Measurements from ENCODE around the gene TMEM181.

TMEM181 gene

GRCh38 chr6:158589366-158589765 is 29.5 kb downstream of the TMEM181 start:
- DNase-seq (ENCODE audit: insufficient read length, low spot score) = no peak
- FAIRE-seq = no peak
- no peak for TF ChIP-seq POLR2A (IDR thresholded peaks at IDR 0.05; ENCODE audit: low read depth, low read length)
- TF ChIP-seq SPI1 (IDR thresholded peaks at IDR 0.05; ENCODE audit: low read depth, low read length) = no peak
- TF ChIP-seq TAF1 (IDR thresholded peaks at IDR 0.05; ENCODE audit: low read depth, low read length) = no peak
- TF ChIP-seq POU2F2 (IDR thresholded peaks at IDR 0.05; ENCODE audit: low read depth, low read length) = no peak
- TF ChIP-seq PAX5 (IDR thresholded peaks at IDR 0.05; ENCODE audit: insufficient read depth, low read length, severe bottlenecking) = no peak
- no peak for TF ChIP-seq POLR2AphosphoS5 (IDR thresholded peaks at IDR 0.05; ENCODE audit: low read depth, low read length)

GRCh38 chr6:158591134-158591809 is 31.4 kb downstream of the TMEM181 start:
- no peak for FAIRE-seq
- no peak for DNase-seq (ENCODE audit: insufficient read length, low spot score)
- TF ChIP-seq SPI1 (IDR thresholded peaks at IDR 0.05; ENCODE audit: low read depth, low read length) (no peak), POU2F2 (IDR thresholded peaks at IDR 0.05; ENCODE audit: low read depth, low read length) (no peak), POLR2AphosphoS5 (IDR thresholded peaks at IDR 0.05; ENCODE audit: low read depth, low read length) (no peak), PAX5 (IDR thresholded peaks at IDR 0.05; ENCODE audit: insufficient read depth, low read length, severe bottlenecking) (no peak), TAF1 (IDR thresholded peaks at IDR 0.05; ENCODE audit: low read depth, low read length) (no peak), POLR2A (IDR thresholded peaks at IDR 0.05; ENCODE audit: low read depth, low read length) (no peak)

GRCh38 chr6:158591810-158592209 is 31.9 kb downstream of the TMEM181 start:
- no peak for TF ChIP-seq POLR2AphosphoS5 (IDR thresholded peaks at IDR 0.05; ENCODE audit: low read depth, low read length)
- TF ChIP-seq SPI1 (IDR thresholded peaks at IDR 0.05; ENCODE audit: low read depth, low read length) = no peak
- TF ChIP-seq POU2F2 (IDR thresholded peaks at IDR 0.05; ENCODE audit: low read depth, low read length) = no peak
- no peak for TF ChIP-seq PAX5 (IDR thresholded peaks at IDR 0.05; ENCODE audit: insufficient read depth, low read length, severe bottlenecking)
- TF ChIP-seq TAF1 (IDR thresholded peaks at IDR 0.05; ENCODE audit: low read depth, low read length) = no peak
- TF ChIP-seq POLR2A (IDR thresholded peaks at IDR 0.05; ENCODE audit: low read depth, low read length) = no peak
- DNase-seq (ENCODE audit: insufficient read length, low spot score) = no peak
- no peak for FAIRE-seq

DNA sequence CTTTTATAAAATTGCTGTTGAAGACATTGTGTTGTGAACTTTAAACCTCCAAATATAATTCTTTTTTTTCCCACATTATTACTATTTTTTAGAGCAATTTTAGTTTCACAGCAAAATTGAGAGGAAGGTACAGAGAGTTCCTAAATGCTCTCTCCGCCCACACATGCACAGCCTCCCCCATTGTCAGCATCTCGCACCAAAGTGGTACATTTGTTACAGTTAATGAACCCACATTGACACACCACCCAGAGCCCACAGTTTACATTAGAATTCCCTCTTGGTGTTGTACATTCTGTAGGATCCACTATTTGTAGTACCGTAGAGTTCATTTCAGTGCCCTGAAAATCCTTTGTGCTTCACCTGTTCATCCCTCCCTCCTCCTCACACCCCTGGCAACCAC is 33.8 kb downstream of the TMEM181 start:
- no peak for DNase-seq (ENCODE audit: insufficient read length, low spot score)
- TF ChIP-seq POLR2A (IDR thresholded peaks at IDR 0.05; ENCODE audit: low read depth, low read length) = no peak
- TF ChIP-seq PAX5 (IDR thresholded peaks at IDR 0.05; ENCODE audit: insufficient read depth, low read length, severe bottlenecking) = no peak
- no peak for TF ChIP-seq POLR2AphosphoS5 (IDR thresholded peaks at IDR 0.05; ENCODE audit: low read depth, low read length)
- no peak for TF ChIP-seq SPI1 (IDR thresholded peaks at IDR 0.05; ENCODE audit: low read depth, low read length)
- TF ChIP-seq POU2F2 (IDR thresholded peaks at IDR 0.05; ENCODE audit: low read depth, low read length) = no peak
- no peak for TF ChIP-seq TAF1 (IDR thresholded peaks at IDR 0.05; ENCODE audit: low read depth, low read length)
- no peak for FAIRE-seq

DNA sequence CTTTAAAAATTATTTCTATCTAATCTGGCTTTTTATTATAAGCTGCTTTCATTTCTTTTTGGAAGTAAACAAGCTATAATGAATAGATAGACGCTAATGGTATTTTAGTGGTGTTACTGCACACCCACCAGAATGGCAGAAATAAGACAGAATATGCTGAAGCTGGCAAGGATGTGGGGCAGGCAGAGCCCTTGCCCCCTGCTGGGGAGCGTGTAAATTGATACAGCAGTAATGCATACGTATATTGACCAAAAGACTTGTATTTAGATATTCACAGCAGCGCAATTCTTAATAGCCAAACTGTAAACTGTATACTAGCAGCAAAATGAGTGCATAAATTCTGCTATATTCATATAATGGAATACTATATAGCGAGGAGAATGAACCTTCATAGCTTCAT is 35.3 kb downstream of the TMEM181 start:
- FAIRE-seq = no peak
- no peak for DNase-seq (ENCODE audit: insufficient read length, low spot score)
- no peak for TF ChIP-seq PAX5 (IDR thresholded peaks at IDR 0.05; ENCODE audit: insufficient read depth, low read length, severe bottlenecking)
- TF ChIP-seq POU2F2 (IDR thresholded peaks at IDR 0.05; ENCODE audit: low read depth, low read length) = no peak
- TF ChIP-seq SPI1 (IDR thresholded peaks at IDR 0.05; ENCODE audit: low read depth, low read length) = no peak
- no peak for TF ChIP-seq POLR2AphosphoS5 (IDR thresholded peaks at IDR 0.05; ENCODE audit: low read depth, low read length)
- TF ChIP-seq TAF1 (IDR thresholded peaks at IDR 0.05; ENCODE audit: low read depth, low read length) = no peak
- no peak for TF ChIP-seq POLR2A (IDR thresholded peaks at IDR 0.05; ENCODE audit: low read depth, low read length)

- TF ChIP-seq SPI1 (IDR thresholded peaks at IDR 0.05; ENCODE audit: low read depth, low read length) = no peak
- no peak for TF ChIP-seq POLR2A (IDR thresholded peaks at IDR 0.05; ENCODE audit: low read depth, low read length)
- TF ChIP-seq POU2F2 (IDR thresholded peaks at IDR 0.05; ENCODE audit: low read depth, low read length) = no peak
- no peak for TF ChIP-seq PAX5 (IDR thresholded peaks at IDR 0.05; ENCODE audit: insufficient read depth, low read length, severe bottlenecking)
- TF ChIP-seq POLR2AphosphoS5 (IDR thresholded peaks at IDR 0.05; ENCODE audit: low read depth, low read length) = no peak
- TF ChIP-seq TAF1 (IDR thresholded peaks at IDR 0.05; ENCODE audit: low read depth, low read length) = no peak
- no peak for DNase-seq (ENCODE audit: insufficient read length, low spot score)
- FAIRE-seq = no peak
Observed at GRCh38 chr6:158596861-158597260, 37.0 kb downstream of the TMEM181 start.

- no peak for DNase-seq (ENCODE audit: insufficient read length, low spot score)
- FAIRE-seq = no peak
- TF ChIP-seq PAX5 (IDR thresholded peaks at IDR 0.05; ENCODE audit: insufficient read depth, low read length, severe bottlenecking) (no peak), POLR2A (IDR thresholded peaks at IDR 0.05; ENCODE audit: low read depth, low read length) (no peak), TAF1 (IDR thresholded peaks at IDR 0.05; ENCODE audit: low read depth, low read length) (no peak), POLR2AphosphoS5 (IDR thresholded peaks at IDR 0.05; ENCODE audit: low read depth, low read length) (no peak), POU2F2 (IDR thresholded peaks at IDR 0.05; ENCODE audit: low read depth, low read length) (no peak), SPI1 (IDR thresholded peaks at IDR 0.05; ENCODE audit: low read depth, low read length) (no peak)
Observed at GRCh38 chr6:158597565-158597964, 37.7 kb downstream of the TMEM181 start.

DNA sequence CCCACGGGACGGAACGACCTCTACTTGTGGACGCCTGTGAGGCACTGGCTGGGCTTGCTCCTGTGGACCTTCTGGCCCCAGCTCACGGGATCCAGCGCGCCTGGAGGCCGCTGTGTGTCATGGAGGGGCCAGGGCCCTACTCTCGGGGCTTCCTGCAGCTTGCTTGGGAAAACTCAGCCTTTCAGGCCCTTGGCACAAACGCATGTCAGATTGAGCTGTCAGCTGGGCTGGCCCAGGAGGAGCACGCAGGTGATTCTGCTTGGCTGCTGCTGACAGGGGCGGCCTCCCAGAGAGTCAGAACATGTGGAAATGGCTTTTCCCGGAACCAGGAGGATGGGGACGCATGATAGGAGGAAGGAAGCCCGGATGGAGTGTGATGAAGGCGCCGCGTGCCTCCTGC is 39.7 kb downstream of the TMEM181 start:
- no peak for FAIRE-seq
- DNase-seq (ENCODE audit: insufficient read length, low spot score) = no peak
- TF ChIP-seq POLR2A (IDR thresholded peaks at IDR 0.05; ENCODE audit: low read depth, low read length) (no peak), TAF1 (IDR thresholded peaks at IDR 0.05; ENCODE audit: low read depth, low read length) (no peak), SPI1 (IDR thresholded peaks at IDR 0.05; ENCODE audit: low read depth, low read length) (no peak), POLR2AphosphoS5 (IDR thresholded peaks at IDR 0.05; ENCODE audit: low read depth, low read length) (no peak), PAX5 (IDR thresholded peaks at IDR 0.05; ENCODE audit: insufficient read depth, low read length, severe bottlenecking) (no peak), POU2F2 (IDR thresholded peaks at IDR 0.05; ENCODE audit: low read depth, low read length) (no peak)

GRCh38 chr6:158603261-158604047 is 43.6 kb downstream of the TMEM181 start:
- no peak for TF ChIP-seq POLR2AphosphoS5 (IDR thresholded peaks at IDR 0.05; ENCODE audit: low read depth, low read length)
- no peak for TF ChIP-seq PAX5 (IDR thresholded peaks at IDR 0.05; ENCODE audit: insufficient read depth, low read length, severe bottlenecking)
- no peak for TF ChIP-seq POU2F2 (IDR thresholded peaks at IDR 0.05; ENCODE audit: low read depth, low read length)
- TF ChIP-seq POLR2A (IDR thresholded peaks at IDR 0.05; ENCODE audit: low read depth, low read length) = no peak
- TF ChIP-seq SPI1 (IDR thresholded peaks at IDR 0.05; ENCODE audit: low read depth, low read length) = no peak
- no peak for TF ChIP-seq TAF1 (IDR thresholded peaks at IDR 0.05; ENCODE audit: low read depth, low read length)
- no peak for DNase-seq (ENCODE audit: insufficient read length, low spot score)
- no peak for FAIRE-seq
